ENCODE results near the gene SPRY1.

Gene SPRY1

GRCh38 chr4:123443401-123444289, 47.0 kb downstream of the SPRY1 start:
- Histone ChIP-seq H3K36me3 (replicated peaks; ENCODE audit: insufficient read depth, low read length) (no peaks in the 10 kb centered on the region), H3K4me1 (ENCODE audit: low read length) (no peaks in the 10 kb centered on the region), H2AFZ (ENCODE audit: low read length) (no peak overlapping the region), H3K9me3 (replicated peaks; ENCODE audit: insufficient read depth, low read length) (no peaks in the 10 kb centered on the region), H3K9ac (ENCODE audit: low read length) (no peak overlapping the region), H3K9me2 (replicated peaks; ENCODE audit: insufficient read depth, low read length) (no peaks in the 10 kb centered on the region), H3K79me2 (ENCODE audit: low read length) (no peaks in the 10 kb centered on the region), H4K20me1 (ENCODE audit: insufficient read depth, low read length) (no peaks in the 10 kb centered on the region), H3K27ac (ENCODE audit: low read length) (no peak overlapping the region), H3K4me3 (ENCODE audit: low read length) (no peak overlapping the region), H3F3A (ENCODE audit: insufficient read depth, low read length) (no peaks in the 10 kb centered on the region), H3K4me2 (ENCODE audit: low read depth, low read length) (no peak overlapping the region), H3K27me3 (replicated peaks; ENCODE audit: insufficient read depth, low read length) (no peaks in the 10 kb centered on the region)
- TF ChIP-seq EZH2 (optimal IDR thresholded peaks at IDR 0.05; ENCODE audit: low read depth, low read length) (no peak), EZH2phosphoT487 (IDR thresholded peaks at IDR 0.05; ENCODE audit: low read length) (no peak), CTCF (IDR thresholded peaks at IDR 0.05; ENCODE audit: low read length) (no peak)
- DNase-seq: no peak

- TF ChIP-seq EZH2phosphoT487 (IDR thresholded peaks at IDR 0.05; ENCODE audit: low read length) (no peak), EZH2 (optimal IDR thresholded peaks at IDR 0.05; ENCODE audit: low read depth, low read length) (no peak), CTCF (IDR thresholded peaks at IDR 0.05; ENCODE audit: low read length) (no peak)
- Histone ChIP-seq H2AFZ (ENCODE audit: low read length) (no peak overlapping the region), H3K9ac (ENCODE audit: low read length) (no peak overlapping the region), H4K20me1 (ENCODE audit: insufficient read depth, low read length) (no peaks in the 10 kb centered on the region), H3F3A (ENCODE audit: insufficient read depth, low read length) (peaks cover 2% of the 10 kb centered on the region; the same call in 1 of the 2 replicates), H3K27ac (ENCODE audit: low read length) (no peak overlapping the region), H3K79me2 (ENCODE audit: low read length) (no peaks in the 10 kb centered on the region), H3K27me3 (replicated peaks; ENCODE audit: insufficient read depth, low read length) (no peaks in the 10 kb centered on the region), H3K4me3 (ENCODE audit: low read length) (no peak overlapping the region), H3K36me3 (replicated peaks; ENCODE audit: insufficient read depth, low read length) (no peaks in the 10 kb centered on the region), H3K4me1 (ENCODE audit: low read length) (peaks cover 4% of the 10 kb centered on the region), H3K9me3 (replicated peaks; ENCODE audit: insufficient read depth, low read length) (no peaks in the 10 kb centered on the region), H3K9me2 (replicated peaks; ENCODE audit: insufficient read depth, low read length) (no peaks in the 10 kb centered on the region), H3K4me2 (ENCODE audit: low read depth, low read length) (no peak overlapping the region)
- no peak for DNase-seq
These were observed 47.7 kb downstream of the SPRY1 start for GRCh38 chr4:123444290-123444731.

GRCh38 chr4:123446865-123447474, 50.4 kb downstream of the SPRY1 start:
- H3K4me2 ChIP-seq (ENCODE audit: low read depth, low read length): no peak overlapping the region
- H3K27me3 ChIP-seq (replicated peaks; ENCODE audit: insufficient read depth, low read length): peaks cover 7% of the 10 kb centered on the region; the same call in 1 of the 2 replicates
- H3K9me3 ChIP-seq (replicated peaks; ENCODE audit: insufficient read depth, low read length): no peaks in the 10 kb centered on the region
- H3K4me3 ChIP-seq (ENCODE audit: low read length): no peak overlapping the region
- H3K79me2 ChIP-seq (ENCODE audit: low read length): no peaks in the 10 kb centered on the region
- no peak for DNase-seq
- peaks cover 5% of the 10 kb centered on the region; the same call in 1 of the 2 replicates for H3F3A ChIP-seq (ENCODE audit: insufficient read depth, low read length)
- no peak overlapping the region for H2AFZ ChIP-seq (ENCODE audit: low read length)
- H3K9ac ChIP-seq (ENCODE audit: low read length): no peak overlapping the region
- peaks cover 20% of the 10 kb centered on the region for H3K4me1 ChIP-seq (ENCODE audit: low read length)
- H3K9me2 ChIP-seq (replicated peaks; ENCODE audit: insufficient read depth, low read length): no peaks in the 10 kb centered on the region
- no peaks in the 10 kb centered on the region for H4K20me1 ChIP-seq (ENCODE audit: insufficient read depth, low read length)
- no peaks in the 10 kb centered on the region for H3K36me3 ChIP-seq (replicated peaks; ENCODE audit: insufficient read depth, low read length)
- H3K27ac ChIP-seq (ENCODE audit: low read length): no peak overlapping the region
- TF ChIP-seq EZH2 (optimal IDR thresholded peaks at IDR 0.05; ENCODE audit: low read depth, low read length): no peak
- TF ChIP-seq EZH2phosphoT487 (IDR thresholded peaks at IDR 0.05; ENCODE audit: low read length): no peak
- TF ChIP-seq CTCF (IDR thresholded peaks at IDR 0.05; ENCODE audit: low read length): no peak

Measured in MM.1S (cell line).